Fibroblast of mammary gland (primary cell): ENCODE measurements around the gene PARM1.

ENCODE experiments used
- DNase-seq: peaks from one replicate; pipeline ENCODE4 v3.0.0-alpha.2; 2010; ENCODE audit warnings: low read depth
- H3K4me3 ChIP-seq: 2 replicates; pipeline ENCODE4 v1.5.1; 2011; ENCODE audit warnings: low read depth, mild to moderate bottlenecking, low read length, moderate library complexity; ENCODE audit not compliant: control insufficient read depth
- TF ChIP-seq, protein P1 (sequence below): conservative IDR thresholded peaks from 2 replicates; pipeline ENCODE4 v1.5.1; 2011; ENCODE audit warnings: low read depth, low read length, inconsistent platforms; ENCODE audit not compliant: control insufficient read depth, insufficient read depth

The PARM1 gene

DNA sequence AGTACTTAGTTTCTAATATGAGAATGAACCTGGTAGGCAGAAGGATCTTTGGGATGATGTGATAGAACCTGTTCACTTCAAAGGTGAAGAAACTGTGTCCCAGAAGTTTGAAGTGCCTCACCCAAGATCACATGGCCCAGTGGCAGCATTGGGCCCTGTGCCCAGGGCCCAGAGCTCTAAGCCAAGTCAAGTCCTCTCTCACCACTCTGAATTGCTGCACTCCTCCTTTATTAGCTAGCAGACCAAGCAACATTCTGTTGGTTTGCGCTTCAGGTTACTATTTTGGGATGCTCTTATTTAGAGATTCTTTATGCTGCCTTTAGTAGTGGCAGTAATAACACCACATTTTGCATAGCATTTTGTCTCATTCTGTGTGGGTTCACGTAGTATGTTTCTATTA lies 82.7 kb downstream of the PARM1 start:
- no peak overlapping the region for H3K4me3 ChIP-seq
- no peak for DNase-seq
- TF ChIP-seq, protein P1, sequence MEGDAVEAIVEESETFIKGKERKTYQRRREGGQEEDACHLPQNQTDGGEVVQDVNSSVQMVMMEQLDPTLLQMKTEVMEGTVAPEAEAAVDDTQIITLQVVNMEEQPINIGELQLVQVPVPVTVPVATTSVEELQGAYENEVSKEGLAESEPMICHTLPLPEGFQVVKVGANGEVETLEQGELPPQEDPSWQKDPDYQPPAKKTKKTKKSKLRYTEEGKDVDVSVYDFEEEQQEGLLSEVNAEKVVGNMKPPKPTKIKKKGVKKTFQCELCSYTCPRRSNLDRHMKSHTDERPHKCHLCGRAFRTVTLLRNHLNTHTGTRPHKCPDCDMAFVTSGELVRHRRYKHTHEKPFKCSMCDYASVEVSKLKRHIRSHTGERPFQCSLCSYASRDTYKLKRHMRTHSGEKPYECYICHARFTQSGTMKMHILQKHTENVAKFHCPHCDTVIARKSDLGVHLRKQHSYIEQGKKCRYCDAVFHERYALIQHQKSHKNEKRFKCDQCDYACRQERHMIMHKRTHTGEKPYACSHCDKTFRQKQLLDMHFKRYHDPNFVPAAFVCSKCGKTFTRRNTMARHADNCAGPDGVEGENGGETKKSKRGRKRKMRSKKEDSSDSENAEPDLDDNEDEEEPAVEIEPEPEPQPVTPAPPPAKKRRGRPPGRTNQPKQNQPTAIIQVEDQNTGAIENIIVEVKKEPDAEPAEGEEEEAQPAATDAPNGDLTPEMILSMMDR: no peak

DNA sequence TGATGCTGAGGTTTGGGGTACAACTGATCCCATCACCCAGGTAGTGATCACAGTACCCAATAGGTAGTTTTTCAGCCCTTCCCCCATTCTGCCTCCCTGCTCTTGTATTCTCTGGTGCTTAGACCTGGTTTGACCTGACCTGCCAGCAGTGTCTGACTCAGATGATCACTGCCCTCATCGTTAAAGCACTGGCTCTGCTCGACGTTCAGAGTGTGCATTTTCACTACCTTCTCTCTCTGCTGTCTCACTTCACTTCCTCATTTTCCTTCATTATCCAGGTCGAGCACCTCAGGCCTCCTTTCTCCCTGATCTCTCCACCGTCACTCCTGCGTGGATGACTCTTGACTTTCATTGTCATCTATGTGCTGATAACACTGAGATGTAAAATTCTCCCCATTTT lies 83.6 kb downstream of the PARM1 start:
- no peak overlapping the region for H3K4me3 ChIP-seq
- TF ChIP-seq, protein P1: no peak
- DNase-seq: no peak

DNA sequence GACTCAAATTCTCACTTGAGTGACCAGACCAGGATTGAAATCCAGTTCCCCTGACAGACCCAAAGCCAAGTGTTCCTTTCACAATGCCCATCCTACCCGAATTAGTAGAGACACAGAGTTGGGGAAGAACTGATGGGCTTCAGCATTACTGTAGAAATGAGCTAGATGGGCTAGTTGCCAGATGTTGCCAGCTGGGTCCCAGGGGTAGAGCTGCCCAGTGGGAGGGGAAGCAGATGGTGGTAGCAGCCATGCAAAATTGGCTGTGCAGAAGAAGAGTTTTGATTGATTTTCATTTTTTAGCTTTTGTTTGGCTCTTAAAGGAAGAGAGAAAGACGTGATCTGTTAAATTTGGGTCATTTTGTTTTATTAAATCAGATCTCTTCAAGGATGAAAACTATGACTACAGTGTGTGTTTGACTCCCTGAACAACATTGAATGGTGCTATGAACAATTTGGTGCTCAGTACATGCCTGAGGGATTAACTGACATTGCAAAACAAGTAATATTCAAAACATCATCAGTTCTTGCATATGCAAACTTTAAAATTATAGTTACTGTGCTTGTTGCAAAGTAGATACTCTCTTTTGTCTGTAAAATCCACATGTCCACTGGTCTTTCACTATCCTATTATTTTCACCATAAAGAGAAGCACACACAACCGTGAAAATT lies 86.0 kb downstream of the PARM1 start:
- DNase-seq: no peak
- TF ChIP-seq, protein P1: no peak
- H3K4me3 ChIP-seq: no peak overlapping the region

DNA sequence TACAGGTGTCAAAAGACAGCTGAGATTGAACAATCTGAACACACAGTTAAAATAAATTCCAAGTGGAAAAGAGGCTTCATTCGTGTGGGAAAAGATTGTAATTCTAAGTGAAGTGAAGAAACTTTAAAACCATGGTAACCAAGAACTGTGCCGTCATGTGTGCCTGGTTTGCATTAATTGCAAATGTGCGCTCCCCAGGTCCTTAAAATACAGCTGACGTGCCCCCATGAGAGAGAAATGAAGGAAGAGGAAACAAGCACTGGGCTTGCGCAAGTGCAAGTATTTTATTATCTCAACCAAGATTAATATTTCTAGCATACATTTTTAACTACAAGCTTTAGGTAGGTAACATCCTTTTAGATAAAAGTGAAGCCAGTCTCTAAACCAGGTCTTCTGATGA lies 92.5 kb downstream of the PARM1 start:
- TF ChIP-seq, protein P1: no peak
- no peak for DNase-seq
- no peak overlapping the region for H3K4me3 ChIP-seq

DNA sequence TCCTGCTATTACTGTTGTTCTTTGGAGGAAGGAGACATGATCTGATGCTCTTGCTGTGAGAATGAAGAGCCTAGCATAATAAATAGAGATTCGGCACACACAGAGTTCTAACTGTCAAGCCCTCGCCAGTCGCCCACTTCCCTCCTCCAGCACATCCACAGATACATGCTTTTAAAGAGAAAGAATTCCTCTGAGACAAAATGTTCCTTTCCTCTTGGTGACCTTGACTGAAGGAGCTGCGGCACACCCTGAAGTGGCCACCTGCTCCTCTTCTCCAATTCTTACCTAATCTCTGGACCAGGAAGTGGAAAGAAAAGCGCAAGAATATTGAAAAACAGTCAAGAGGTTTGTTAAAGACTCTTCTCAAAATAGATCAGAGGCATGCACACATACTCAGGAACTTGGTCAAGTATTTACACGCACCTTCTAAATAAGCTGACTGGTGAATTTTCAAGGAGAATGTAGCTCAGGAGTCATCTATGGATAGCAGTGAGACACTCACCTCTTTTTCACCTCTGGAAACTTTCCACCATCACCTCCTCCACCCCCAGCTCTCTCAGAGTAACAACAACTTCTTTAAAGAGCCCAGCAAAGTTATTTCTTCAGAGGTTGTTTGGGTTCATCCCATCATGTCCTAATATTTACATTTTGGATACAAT lies 95.4 kb downstream of the PARM1 start:
- TF ChIP-seq, protein P1: no peak
- no peak for DNase-seq
- H3K4me3 ChIP-seq: no peak overlapping the region

DNA sequence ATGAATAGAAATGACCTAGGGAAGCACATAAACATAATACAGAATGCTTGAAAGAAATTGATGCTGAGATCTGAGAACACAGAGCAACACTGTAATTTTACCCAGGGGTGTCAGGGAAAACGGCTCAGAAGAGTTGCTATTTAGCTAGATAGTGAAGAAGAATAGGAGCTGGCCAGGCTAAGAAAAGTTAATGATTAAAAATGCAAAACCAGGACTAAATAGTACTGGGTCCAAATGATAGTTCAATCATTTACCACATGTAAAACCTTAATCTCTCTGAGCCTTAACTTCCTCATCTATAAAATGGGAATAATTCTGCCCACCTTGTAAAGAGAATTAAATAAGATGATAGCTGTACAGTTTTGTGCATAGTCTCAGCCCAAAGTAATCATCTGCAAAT lies 97.1 kb downstream of the PARM1 start:
- TF ChIP-seq, protein P1: no peak
- H3K4me3 ChIP-seq: no peak overlapping the region
- no peak for DNase-seq
